A673 (cell line): ENCODE measurements around the gene NTN3. TPM values are rescaled to one million over a fixed set of nuclear protein-coding genes. Genes with fewer than 3 reads are reported as not detected.

Source experiments
- BruUV-seq: library from RNA; stranded (reverse); fragments of 400-500 nt; replicated peaks from 2 replicates; lab custom pipeline; 2021; lab: Mats Ljungman, UMichigan
- CTCF ChIA-PET: fragments of 300-600 bp; sonication (Branson Sonifier 250); formaldehyde crosslinking; loops from one replicate; lab custom pipeline; 2022; ENCODE audit warnings: antibody characterized with exemption; lab: Charles Lee
- POLR2A ChIA-PET: fragments of 300-600 bp; sonication (Branson Sonifier 250); formaldehyde crosslinking; loops from one replicate; lab custom pipeline; 2022; ENCODE audit warnings: antibody characterized with exemption; ENCODE audit not compliant: low non-redundant PET; lab: Charles Lee
- DNase-seq: peaks from one replicate; pipeline ENCODE4 v3.0.0-alpha.2; 2015; ENCODE audit warnings: low spot score
- H3K27ac ChIP-seq: fragments of 200-600 bp; sonication (generic); 2 replicates; pipeline ENCODE4 v1.5.1; 2016; ENCODE audit warnings: mixed run types, low read depth, mild to moderate bottlenecking, mixed read lengths, antibody characterized with exemption, low read length; ENCODE audit not compliant: poor library complexity, severe bottlenecking
- H3K27me3 ChIP-seq: fragments of 200-600 bp; sonication (generic); replicated peaks from 2 replicates; pipeline ENCODE4 v1.6.1; 2017; ENCODE audit warnings: mixed run types, low read depth, mild to moderate bottlenecking, mixed read lengths, antibody characterized with exemption, low read length; ENCODE audit not compliant: insufficient read depth, poor library complexity
- H3K36me3 ChIP-seq: fragments of 200-600 bp; sonication (generic); 2 replicates; pipeline ENCODE4 v1.6.1; 2016; ENCODE audit warnings: mixed run types, mild to moderate bottlenecking, mixed read lengths, antibody characterized with exemption, low read length; ENCODE audit not compliant: insufficient read depth, poor library complexity, severe bottlenecking
- H3K4me1 ChIP-seq: fragments of 200-600 bp; sonication (generic); 2 replicates; pipeline ENCODE4 v1.6.1; 2017; ENCODE audit warnings: mixed run types, mild to moderate bottlenecking, mixed read lengths, antibody characterized with exemption, low read length; ENCODE audit not compliant: insufficient read depth, poor library complexity, severe bottlenecking
- H3K4me3 ChIP-seq: fragments of 200-600 bp; sonication (generic); 2 replicates; pipeline ENCODE4 v1.5.1; 2016; ENCODE audit warnings: low read depth, mixed run types, mild to moderate bottlenecking, mixed read lengths, low read length; ENCODE audit not compliant: poor library complexity, severe bottlenecking
- H3K9me3 ChIP-seq: fragments of 200-600 bp; sonication (generic); 2 replicates; pipeline ENCODE4 v1.6.1; 2016; ENCODE audit warnings: mixed run types, low read depth, mild to moderate bottlenecking, mixed read lengths, antibody characterized with exemption, low read length; ENCODE audit not compliant: poor library complexity, severe bottlenecking
- CTCF ChIP-seq: fragments of 300-800, 200-600 bp; sonication (generic); conservative IDR thresholded peaks from 2 replicates; pipeline ENCODE4 v1.5.1; 2017; ENCODE audit warnings: low read depth, mild to moderate bottlenecking, antibody characterized with exemption, low read length, moderate library complexity, mixed read lengths
- EZH2 ChIP-seq: fragments of 200-600 bp; sonication (generic); IDR thresholded peaks from 2 replicates; pipeline ENCODE4 v1.6.1; 2017; ENCODE audit warnings: borderline replicate concordance, low read depth, mild to moderate bottlenecking, mixed read lengths, antibody characterized with exemption, low read length; ENCODE audit not compliant: poor library complexity, severe bottlenecking
- intact Hi-C: fragments of 100-400 bp; cut with micrococcal nuclease; formaldehyde crosslinking; loops from one replicate; pipeline ENCODE4 v1.10.0; 2022; ENCODE audit not compliant: unreplicated experiment
- total RNA-seq: library from RNA; stranded (reverse); gene quantifications from 2 replicates; pipeline ENCODE4 v1.2.3, GENCODE V29; 2021

The NTN3 gene
- total RNA-seq, 1 experiment from 2014 or later, result 1.6 TPM

GRCh38 chr16:2424061-2425007 is 46.8 kb upstream of the NTN3 start:
- no peak for TF ChIP-seq CTCF
- no peak for TF ChIP-seq EZH2
- Histone ChIP-seq H3K36me3 (no peaks in the 10 kb centered on the region), H3K27ac (no peak overlapping the region), H3K4me1 (peaks cover 17% of the 10 kb centered on the region), H3K27me3 (no peaks in the 10 kb centered on the region), H3K4me3 (no peak overlapping the region), H3K9me3 (no peaks in the 10 kb centered on the region)
- DNase-seq, result no peak
- intact Hi-C loops, result loop anchor here (5.0 kb wide), 1 partner anchor 82 kb away; the partner anchor contains the start of gene ABCA3
- ChIA-PET POLR2A (no interaction called here), CTCF (no interaction called here)
- no TSS peak for BruUV-seq

- no TSS peak for BruUV-seq
- Histone ChIP-seq H3K27me3 (no peaks in the 10 kb centered on the region), H3K27ac (no peak overlapping the region), H3K4me3 (no peak overlapping the region), H3K9me3 (no peaks in the 10 kb centered on the region), H3K36me3 (no peaks in the 10 kb centered on the region), H3K4me1 (peaks cover 17% of the 10 kb centered on the region)
- TF ChIP-seq EZH2 (no peak), CTCF (no peak)
- ChIA-PET CTCF (no interaction called here), POLR2A (no interaction called here)
- DNase-seq, result no peak
- intact Hi-C loops, result loop anchor here (5.0 kb wide), 1 partner anchor 83 kb away; the partner anchor contains the start of gene ABCA3
Observed at GRCh38 chr16:2425008-2425518, 46.0 kb upstream of the NTN3 start.

- ChIA-PET CTCF (no interaction called here), POLR2A (interaction anchor here (0.5 kb wide), 1 partner anchor 12 kb away, joined by 7 read pairs; no protein-coding TSS in a partner anchor)
- no TSS peak for BruUV-seq
- Histone ChIP-seq H3K36me3 (peaks cover 7% of the 10 kb centered on the region), H3K27ac (no peak overlapping the region), H3K27me3 (no peaks in the 10 kb centered on the region), H3K4me3 (no peak overlapping the region), H3K9me3 (no peaks in the 10 kb centered on the region), H3K4me1 (peaks cover 22% of the 10 kb centered on the region)
- DNase-seq, result no peak
- TF ChIP-seq EZH2 (no peak), CTCF (no peak)
- intact Hi-C loops, result loop anchor here (5.0 kb wide), 1 partner anchor 84 kb away; the partner anchor contains the start of gene ABCA3
Observed at GRCh38 chr16:2425825-2426430, 45.2 kb upstream of the NTN3 start.
